ENCODE measurements around the gene ACOX1. TPM values are rescaled to one million over a fixed set of nuclear protein-coding genes. Genes with fewer than 3 reads are reported as not detected.

The ACOX1 gene
- total and polyA plus RNA-seq, 2 of the 13 experiments (the other 11 are each of a cell fraction or from before 2014, with no cell fraction given) = 86.4 to 120 TPM

DNA sequence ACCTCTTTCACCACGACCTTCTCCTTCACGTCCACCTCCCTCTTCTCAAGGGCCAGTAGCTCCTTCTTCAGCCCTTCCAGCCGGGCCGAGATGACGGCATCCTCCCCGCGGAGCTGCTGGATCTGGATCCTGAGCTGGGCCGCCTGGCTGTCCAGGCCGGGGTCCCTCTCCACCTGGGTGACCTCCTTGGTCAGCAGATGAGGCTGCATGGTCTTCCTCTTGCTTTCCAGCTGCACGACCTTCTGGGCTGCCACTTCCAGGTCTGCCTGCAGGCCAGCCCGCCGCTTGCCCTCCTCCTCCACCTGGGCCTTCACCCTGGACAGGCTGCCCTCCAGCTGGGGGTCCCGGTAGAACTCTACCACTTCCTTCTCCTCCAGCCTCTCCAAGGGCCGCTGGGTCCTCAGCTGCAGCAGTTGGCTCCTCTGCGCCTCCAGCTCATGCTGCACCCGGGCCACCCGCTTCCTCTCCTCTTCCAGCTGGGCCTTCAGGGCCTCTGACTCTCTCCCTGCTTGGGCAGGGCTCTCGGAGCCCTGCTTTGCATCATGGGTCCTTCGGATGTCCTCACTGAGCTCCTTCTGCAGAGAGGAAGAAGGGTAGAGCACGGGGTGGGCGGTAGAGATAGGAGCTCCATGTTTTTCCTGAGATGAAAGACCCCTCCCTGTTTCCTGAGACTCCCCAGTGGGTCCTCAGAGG lies 31.1 kb upstream of the ACOX1 start (continued):
- TF ChIP-seq, protein P1, sequence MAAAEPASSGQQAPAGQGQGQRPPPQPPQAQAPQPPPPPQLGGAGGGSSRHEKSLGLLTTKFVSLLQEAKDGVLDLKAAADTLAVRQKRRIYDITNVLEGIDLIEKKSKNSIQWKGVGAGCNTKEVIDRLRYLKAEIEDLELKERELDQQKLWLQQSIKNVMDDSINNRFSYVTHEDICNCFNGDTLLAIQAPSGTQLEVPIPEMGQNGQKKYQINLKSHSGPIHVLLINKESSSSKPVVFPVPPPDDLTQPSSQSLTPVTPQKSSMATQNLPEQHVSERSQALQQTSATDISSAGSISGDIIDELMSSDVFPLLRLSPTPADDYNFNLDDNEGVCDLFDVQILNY (CRISPR knock-in tag; conservative IDR thresholded peaks at IDR 0.05) = no peak
- TF ChIP-seq KDM2A (CRISPR knock-in tag; IDR thresholded peaks at IDR 0.05; ENCODE audit: borderline replicate concordance, low read depth) = no peak

DNA sequence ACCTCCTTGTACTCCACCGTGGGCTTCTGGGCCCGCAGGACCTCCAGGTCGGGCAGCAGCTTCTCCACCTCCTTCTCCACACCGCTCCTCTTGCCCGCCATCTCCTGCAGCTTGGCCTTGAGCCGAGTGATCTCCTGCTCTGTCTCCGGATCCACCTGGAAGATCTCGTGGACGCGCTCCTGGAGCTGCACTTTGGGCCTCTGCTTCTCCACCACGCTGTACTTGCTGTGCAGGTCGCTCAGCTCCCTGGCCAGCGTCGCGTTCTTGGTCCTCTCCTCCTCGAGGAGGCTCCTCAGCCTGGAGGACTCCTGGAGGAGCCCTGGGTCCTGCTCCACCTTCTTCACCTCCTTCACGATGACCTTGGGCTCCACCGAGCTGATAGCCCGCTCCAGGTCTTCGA lies 30.5 kb upstream of the ACOX1 start:
- Histone ChIP-seq H3K27ac (ENCODE audit: extremely low read length, insufficient read depth, low read length) (no peak overlapping the region), H4K20me1 (ENCODE audit: insufficient read depth, low read length) (no peaks in the 10 kb centered on the region), H3K4me3 (replicated peaks in 1 of 3; ENCODE audit: insufficient read depth in 1 of 3, low read depth in 2 of 3, low read length in 3 of 3) (no peak overlapping the region), H3K4me2 (ENCODE audit: low read depth, low read length) (no peak overlapping the region), H2AFZ (ENCODE audit: low read length) (no peak overlapping the region), H3K4me1 (ENCODE audit: insufficient read depth, low read length) (peaks cover 21% of the 10 kb centered on the region), H3K36me3 (replicated peaks in 1 of 2; ENCODE audit: control insufficient read depth in 1 of 2, insufficient read depth in 2 of 2, low read length in 2 of 2) (peaks cover 0 to 6% of the 10 kb centered on the region in 2 experiments; a peak in 2 of 5 replicates), H3K9ac (ENCODE audit: insufficient read depth, low read depth, low read length) (no peak overlapping the region), H3K27me3 (ENCODE audit: control insufficient read depth in 1 of 2, insufficient read depth in 2 of 2, low read length in 2 of 2) (no peaks in the 10 kb centered on the region), H3K9me3 (ENCODE audit: low read length) (no peaks in the 10 kb centered on the region), H3K79me2 (ENCODE audit: insufficient read depth, low read length) (no peaks in the 10 kb centered on the region)
- DNase-seq (ENCODE audit: low spot score) (no peak), ATAC-seq (no peak), FAIRE-seq (no peak)
- TF ChIP-seq, protein P2, sequence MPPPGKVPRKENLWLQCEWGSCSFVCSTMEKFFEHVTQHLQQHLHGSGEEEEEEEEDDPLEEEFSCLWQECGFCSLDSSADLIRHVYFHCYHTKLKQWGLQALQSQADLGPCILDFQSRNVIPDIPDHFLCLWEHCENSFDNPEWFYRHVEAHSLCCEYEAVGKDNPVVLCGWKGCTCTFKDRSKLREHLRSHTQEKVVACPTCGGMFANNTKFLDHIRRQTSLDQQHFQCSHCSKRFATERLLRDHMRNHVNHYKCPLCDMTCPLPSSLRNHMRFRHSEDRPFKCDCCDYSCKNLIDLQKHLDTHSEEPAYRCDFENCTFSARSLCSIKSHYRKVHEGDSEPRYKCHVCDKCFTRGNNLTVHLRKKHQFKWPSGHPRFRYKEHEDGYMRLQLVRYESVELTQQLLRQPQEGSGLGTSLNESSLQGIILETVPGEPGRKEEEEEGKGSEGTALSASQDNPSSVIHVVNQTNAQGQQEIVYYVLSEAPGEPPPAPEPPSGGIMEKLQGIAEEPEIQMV (CRISPR knock-in tag; IDR thresholded peaks at IDR 0.05; ENCODE audit: low read depth) = no peak
- 0 out of 2 replicates have a peak, but pooled peaks have one; percentile 18 for TF ChIP-seq ZC3H13 (CRISPR knock-in tag; IDR thresholded peaks at IDR 0.05)
- TF ChIP-seq, protein P3, sequence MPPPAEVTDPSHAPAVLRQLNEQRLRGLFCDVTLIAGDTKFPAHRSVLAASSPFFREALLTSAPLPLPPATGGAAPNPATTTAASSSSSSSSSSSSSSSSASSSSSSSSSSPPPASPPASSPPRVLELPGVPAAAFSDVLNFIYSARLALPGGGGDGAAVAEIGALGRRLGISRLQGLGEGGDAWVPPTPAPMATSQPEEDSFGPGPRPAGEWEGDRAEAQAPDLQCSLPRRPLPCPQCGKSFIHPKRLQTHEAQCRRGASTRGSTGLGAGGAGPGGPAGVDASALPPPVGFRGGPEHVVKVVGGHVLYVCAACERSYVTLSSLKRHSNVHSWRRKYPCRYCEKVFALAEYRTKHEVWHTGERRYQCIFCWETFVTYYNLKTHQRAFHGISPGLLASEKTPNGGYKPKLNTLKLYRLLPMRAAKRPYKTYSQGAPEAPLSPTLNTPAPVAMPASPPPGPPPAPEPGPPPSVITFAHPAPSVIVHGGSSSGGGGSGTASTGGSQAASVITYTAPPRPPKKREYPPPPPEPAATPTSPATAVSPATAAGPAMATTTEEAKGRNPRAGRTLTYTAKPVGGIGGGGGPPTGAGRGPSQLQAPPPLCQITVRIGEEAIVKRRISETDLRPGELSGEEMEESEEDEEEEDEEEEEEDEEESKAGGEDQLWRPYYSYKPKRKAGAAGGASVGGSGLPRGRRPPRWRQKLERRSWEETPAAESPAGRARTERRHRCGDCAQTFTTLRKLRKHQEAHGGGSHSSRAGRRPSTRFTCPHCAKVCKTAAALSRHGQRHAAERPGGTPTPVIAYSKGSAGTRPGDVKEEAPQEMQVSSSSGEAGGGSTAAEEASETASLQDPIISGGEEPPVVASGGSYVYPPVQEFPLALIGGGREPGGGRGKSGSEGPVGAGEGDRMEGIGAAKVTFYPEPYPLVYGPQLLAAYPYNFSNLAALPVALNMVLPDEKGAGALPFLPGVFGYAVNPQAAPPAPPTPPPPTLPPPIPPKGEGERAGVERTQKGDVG (CRISPR knock-in tag; IDR thresholded peaks at IDR 0.05; ENCODE audit: borderline replicate concordance) = 0 out of 2 replicates have a peak, but pooled peaks have one; percentile 11
- in situ Hi-C loops (cut with HindIII; ENCODE audit: extremely low pct_ligation_motif_present, low pct_unique_long_range_greater_than_20kb) (loop anchor here (5.0 kb wide), 2 partner anchors 52 to 102 kb away; no protein-coding TSS in a partner anchor), intact Hi-C loops (cut with micrococcal nuclease; ENCODE audit: unreplicated experiment) (no loop called here)
- WGBS (ENCODE audit: low lambda C conversion rate) = 94% methylated on average over 20 of the region's 20 CpGs
- no TSS peak for BruUV-seq (replicated peaks)
- ChIA-PET CTCF (ENCODE audit: low intra/inter-chr PET ratio, low total read pairs) (no interaction called here), POLR2A (interaction anchor here (0.6 to 1.5 kb wide), 4 partner anchors 9 to 154 kb away, joined by 3 to 5 read pairs (median 4); partner anchors contain the start of genes CDK3, MRPL38 and WBP2)
